Hepatocyte (in vitro differentiated cells): Measurements from ENCODE around the gene CACNG7.

Experiments
- EZH2phosphoT487 ChIP-seq: fragments of 200-600 bp; sonication (generic); IDR thresholded peaks from one replicate; pipeline ENCODE4 v1.6.1; 2018; ENCODE audit warnings: antibody characterized with exemption, mild to moderate bottlenecking, low read depth, moderate library complexity; ENCODE audit not compliant: unreplicated experiment, severe bottlenecking
- TF ChIP-seq, protein P1 (sequence below): fragments of 200-600 bp; sonication (generic); IDR thresholded peaks from 2 replicates; pipeline ENCODE4 v1.5.1; 2016; ENCODE audit warnings: antibody characterized with exemption, mild to moderate bottlenecking; ENCODE audit not compliant: poor library complexity

DNA sequence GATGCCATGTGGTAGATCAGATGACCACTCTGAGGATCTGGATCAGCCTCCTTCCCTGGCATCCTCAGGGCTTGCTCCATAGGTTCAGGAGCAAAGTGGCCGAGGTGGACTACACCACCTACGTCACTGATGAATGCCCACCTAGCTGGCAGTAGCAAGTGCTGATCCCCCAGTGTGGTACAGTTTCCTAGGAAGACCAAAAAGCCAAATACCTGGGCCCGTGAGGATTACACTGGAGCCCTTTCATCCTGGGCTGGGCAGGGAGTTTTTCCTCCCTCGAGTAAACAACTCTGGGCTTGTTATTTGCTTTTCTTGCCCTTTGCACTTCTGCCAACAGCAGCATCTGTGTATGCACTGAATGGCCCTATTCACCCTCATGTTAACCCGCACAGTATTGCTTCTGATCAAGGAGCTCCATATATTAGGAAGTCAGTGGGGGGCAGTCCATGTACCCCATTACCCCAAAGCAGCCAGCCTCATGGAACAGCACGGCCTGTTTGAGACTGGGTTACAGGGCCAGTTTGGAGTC is 44.7 kb upstream of the CACNG7 start:
- TF ChIP-seq, protein P1, sequence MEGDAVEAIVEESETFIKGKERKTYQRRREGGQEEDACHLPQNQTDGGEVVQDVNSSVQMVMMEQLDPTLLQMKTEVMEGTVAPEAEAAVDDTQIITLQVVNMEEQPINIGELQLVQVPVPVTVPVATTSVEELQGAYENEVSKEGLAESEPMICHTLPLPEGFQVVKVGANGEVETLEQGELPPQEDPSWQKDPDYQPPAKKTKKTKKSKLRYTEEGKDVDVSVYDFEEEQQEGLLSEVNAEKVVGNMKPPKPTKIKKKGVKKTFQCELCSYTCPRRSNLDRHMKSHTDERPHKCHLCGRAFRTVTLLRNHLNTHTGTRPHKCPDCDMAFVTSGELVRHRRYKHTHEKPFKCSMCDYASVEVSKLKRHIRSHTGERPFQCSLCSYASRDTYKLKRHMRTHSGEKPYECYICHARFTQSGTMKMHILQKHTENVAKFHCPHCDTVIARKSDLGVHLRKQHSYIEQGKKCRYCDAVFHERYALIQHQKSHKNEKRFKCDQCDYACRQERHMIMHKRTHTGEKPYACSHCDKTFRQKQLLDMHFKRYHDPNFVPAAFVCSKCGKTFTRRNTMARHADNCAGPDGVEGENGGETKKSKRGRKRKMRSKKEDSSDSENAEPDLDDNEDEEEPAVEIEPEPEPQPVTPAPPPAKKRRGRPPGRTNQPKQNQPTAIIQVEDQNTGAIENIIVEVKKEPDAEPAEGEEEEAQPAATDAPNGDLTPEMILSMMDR, result no peak
- TF ChIP-seq EZH2phosphoT487, result no peak
